GM18502 (cell line): ENCODE measurements around the gene SLC7A8.

Experiments used
- ATAC-seq: cut with Tn5 transposase; IDR thresholded peaks from one replicate; pipeline ENCODE4 v1.9.1; 2021; ENCODE audit warnings: mild to moderate bottlenecking; ENCODE audit not compliant: unreplicated experiment, poor library complexity

SLC7A8 gene

GRCh38 chr14:23101986-23102625 lies 81.4 kb downstream of the SLC7A8 start:
- no peak for ATAC-seq

GRCh38 chr14:23101213-23101970 lies 82.1 kb downstream of the SLC7A8 start:
- no peak for ATAC-seq

GRCh38 chr14:23099212-23099861 lies 84.1 kb downstream of the SLC7A8 start:
- ATAC-seq: no peak

- no peak for ATAC-seq
Measured at GRCh38 chr14:23097786-23098185, 85.7 kb downstream of the SLC7A8 start.

GRCh38 chr14:23095196-23096108 lies 88.0 kb downstream of the SLC7A8 start, which contains the start of gene C14orf119:
TSS of gene C14orf119 (plus strand) at chr14:23095505. CDS start at chr14:23097659, 2,154 bp downstream.
- ATAC-seq: peak; percentile 93

GRCh38 chr14:23094666-23095195 lies 88.7 kb downstream of the SLC7A8 start, which contains the start of gene ACIN1:
TSS of gene ACIN1 (minus strand) at chr14:23095136. CDS start at chr14:23095112, 24 bp downstream.
- ATAC-seq: peak; percentile 38

GRCh38 chr14:23093991-23094665 lies 89.3 kb downstream of the SLC7A8 start:
- no peak for ATAC-seq

- no peak for ATAC-seq
Measured at GRCh38 chr14:23093526-23093925, 89.9 kb downstream of the SLC7A8 start.

GRCh38 chr14:23093104-23093503 lies 90.4 kb downstream of the SLC7A8 start:
- ATAC-seq: no peak

- no peak for ATAC-seq
Measured at GRCh38 chr14:23091294-23092225, 91.9 kb downstream of the SLC7A8 start.

- no peak for ATAC-seq
Measured at GRCh38 chr14:23090254-23090636, 93.2 kb downstream of the SLC7A8 start.

GRCh38 chr14:23089498-23090253 lies 93.8 kb downstream of the SLC7A8 start:
- no peak for ATAC-seq

- ATAC-seq: no peak
Measured at GRCh38 chr14:23086565-23086964, 96.9 kb downstream of the SLC7A8 start.

GRCh38 chr14:23085458-23085857 lies 98.0 kb downstream of the SLC7A8 start:
- no peak for ATAC-seq

GRCh38 chr14:23080474-23080873 lies 103.0 kb downstream of the SLC7A8 start:
- no peak for ATAC-seq

GRCh38 chr14:23079716-23080115 lies 103.7 kb downstream of the SLC7A8 start:
- ATAC-seq: no peak

- no peak for ATAC-seq
Measured at GRCh38 chr14:23078692-23079116, 104.8 kb downstream of the SLC7A8 start.

- ATAC-seq: no peak
Measured at GRCh38 chr14:23077962-23078361, 105.5 kb downstream of the SLC7A8 start.
